Stimulated activated CD4-positive, alpha-beta T cell treated with anti-CD3 and anti-CD28 coated beads, Interleukin-1b, Interleukin-23, amount 100 ng/mL, for 24 hours (primary cell): ENCODE results near the gene TRIM37.
"Not testable (repeated sequence)": the region's sequence is repeated elsewhere in the genome, so short reads cannot be mapped to it uniquely, and the experiment has no call there.

Experiments
- DNase-seq, 4 experiments: peaks; one replicate each; pipeline ENCODE4 v3.0.0-alpha.2; 2020; ENCODE audit warnings: low read depth in 4 of 4, low spot score in 1 of 4

TRIM37 gene

GRCh38 chr17:59106463-59107305, at the start of gene TRIM37:
Gene TRIM37 (minus strand): TSS chr17:59106880. CDS start chr17:59106461, 419 bp downstream.
- DNase-seq: peak; percentile 94 to 98 (median 97)

DNA sequence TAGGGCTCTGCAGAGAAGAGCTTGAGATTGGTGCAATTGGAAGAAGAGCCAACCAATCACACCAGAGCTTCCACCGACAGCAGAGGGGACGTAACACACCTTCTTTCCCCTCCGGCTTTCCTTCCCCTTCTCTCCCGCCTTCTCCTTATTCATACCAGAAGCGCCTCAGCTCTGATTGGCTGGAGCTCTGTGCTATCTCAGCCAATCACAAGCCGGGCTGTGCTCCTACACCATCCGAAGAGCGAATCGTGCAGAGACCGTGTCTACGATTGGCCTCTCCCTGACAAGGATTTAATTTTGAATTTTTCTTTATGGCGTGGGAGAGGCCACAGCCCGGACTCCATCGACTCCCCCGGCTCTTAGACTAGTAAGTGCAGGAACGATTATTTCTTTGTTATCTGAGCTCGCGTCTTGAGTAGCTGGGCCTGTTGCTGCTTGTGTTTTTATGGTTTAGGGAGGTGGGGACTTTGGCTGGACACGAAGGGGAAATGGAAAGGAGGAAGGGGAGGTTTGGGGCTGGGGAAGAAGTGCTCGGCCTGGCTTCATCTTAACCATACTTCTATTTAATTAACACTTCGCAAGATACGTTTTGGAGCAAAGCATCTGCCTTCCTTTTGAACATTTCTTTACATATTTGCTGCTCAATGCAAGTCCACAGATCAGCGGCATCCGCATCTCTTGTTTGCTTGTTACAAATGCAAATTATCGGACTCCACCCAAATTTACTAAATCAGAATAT, 48.9 kb upstream of the TRIM37 start, which contains the start of gene PRR11:
PRR11 (plus strand) TSS at position 308 of the 739 bp plus-strand sequence. CDS start 14,007 bp downstream, outside the sequence.
- peak; percentile 65 to 84 (median 74) for DNase-seq

- DNase-seq: peak; percentile 74 to 94 (median 92)
These were observed 48.2 kb upstream of the TRIM37 start, which contains the start of gene SKA2 for GRCh38 chr17:59154721-59155438. Gene SKA2 (minus strand): TSS chr17:59155186. CDS start chr17:59155163, 23 bp downstream.

- DNase-seq: peak in 3 of 4 experiments; percentile 7 to 30 (median 7)
These were observed 47.6 kb upstream of the TRIM37 start for GRCh38 chr17:59154292-59154720.

DNA sequence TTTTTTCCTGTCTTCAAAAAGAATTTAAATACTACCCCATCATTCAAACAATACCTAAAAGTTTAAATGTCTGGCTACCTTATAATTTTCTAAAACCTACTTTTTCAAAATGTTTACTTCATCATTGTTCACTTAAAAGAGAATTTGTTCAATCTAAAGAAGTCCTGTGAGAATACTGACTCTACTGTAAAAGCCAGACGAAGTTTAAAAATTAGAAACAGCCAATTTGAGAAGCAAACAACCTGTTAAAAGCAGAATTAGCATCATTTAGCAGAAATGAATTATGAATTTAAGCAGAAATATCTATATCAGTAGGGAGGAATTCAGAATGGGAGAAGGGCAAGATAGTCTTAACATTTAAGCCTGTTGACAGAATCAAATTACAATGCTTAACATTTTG, 46.2 kb upstream of the TRIM37 start:
- no peak for DNase-seq

DNA sequence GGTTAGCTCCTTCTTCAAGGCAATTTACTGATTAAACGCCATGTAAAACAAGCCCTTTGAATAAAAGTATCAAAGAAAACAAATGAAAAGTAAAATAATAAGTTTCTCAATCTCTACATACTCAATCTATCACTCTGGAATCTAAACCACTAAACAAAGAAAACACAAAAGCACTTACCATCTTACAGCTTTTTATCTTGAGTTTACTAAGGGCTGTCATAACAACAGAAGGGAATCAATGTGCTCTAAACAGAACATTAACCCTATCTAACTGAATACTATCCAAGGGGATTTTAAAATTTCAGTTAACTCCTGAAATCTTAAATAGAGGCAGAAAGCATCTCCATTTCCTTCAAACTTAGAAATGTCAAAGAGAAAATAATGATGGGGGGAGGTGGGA, 44.9 kb upstream of the TRIM37 start:
- no peak for DNase-seq

DNA sequence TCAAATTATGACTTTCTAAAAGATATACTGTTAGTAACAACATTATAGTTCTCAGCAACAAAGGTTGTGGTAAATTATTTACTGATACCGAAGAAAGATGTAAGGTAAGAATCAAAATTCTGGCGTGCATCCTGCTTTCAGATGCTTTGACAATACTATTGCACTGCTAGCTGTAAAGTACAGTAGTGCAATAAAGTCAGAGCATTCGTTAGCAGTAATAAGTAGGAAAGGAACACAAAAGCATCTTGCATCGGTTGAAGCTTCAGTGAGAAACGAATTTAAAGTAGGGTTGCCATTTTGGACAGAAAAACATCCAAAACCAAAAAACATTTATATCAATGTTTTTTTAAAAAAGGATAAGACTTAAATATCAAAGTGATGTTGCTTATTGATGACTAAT, 44.3 kb upstream of the TRIM37 start:
- no peak for DNase-seq

- DNase-seq: no peak
These were observed 43.3 kb upstream of the TRIM37 start for GRCh38 chr17:59149841-59150511.

GRCh38 chr17:59149051-59149450, 42.4 kb upstream of the TRIM37 start:
- DNase-seq: no peak

- DNase-seq: no peak
These were observed 39.0 kb upstream of the TRIM37 start for GRCh38 chr17:59145571-59146096.

- DNase-seq: no peak
These were observed 35.2 kb upstream of the TRIM37 start for GRCh38 chr17:59141860-59142259.

DNA sequence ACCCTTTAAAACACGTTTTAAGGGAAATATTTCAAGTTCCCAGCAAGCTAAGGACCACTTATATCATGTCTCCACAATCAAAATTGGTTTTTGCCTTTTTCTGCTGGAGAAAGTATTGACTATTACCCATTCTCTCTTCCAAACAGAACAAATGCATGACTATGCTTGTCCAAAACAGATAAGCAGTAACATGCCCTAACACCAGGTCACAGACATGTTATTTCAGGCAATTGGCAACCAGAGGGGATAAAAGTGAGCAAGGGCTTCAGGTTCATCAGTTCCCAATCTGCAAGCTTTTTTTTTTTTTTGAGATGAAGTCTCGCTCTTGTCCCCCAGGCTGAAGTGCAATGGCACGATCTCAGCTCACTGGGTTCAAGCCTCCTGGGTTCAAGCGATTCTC, 33.3 kb upstream of the TRIM37 start:
- no peak for DNase-seq

DNA sequence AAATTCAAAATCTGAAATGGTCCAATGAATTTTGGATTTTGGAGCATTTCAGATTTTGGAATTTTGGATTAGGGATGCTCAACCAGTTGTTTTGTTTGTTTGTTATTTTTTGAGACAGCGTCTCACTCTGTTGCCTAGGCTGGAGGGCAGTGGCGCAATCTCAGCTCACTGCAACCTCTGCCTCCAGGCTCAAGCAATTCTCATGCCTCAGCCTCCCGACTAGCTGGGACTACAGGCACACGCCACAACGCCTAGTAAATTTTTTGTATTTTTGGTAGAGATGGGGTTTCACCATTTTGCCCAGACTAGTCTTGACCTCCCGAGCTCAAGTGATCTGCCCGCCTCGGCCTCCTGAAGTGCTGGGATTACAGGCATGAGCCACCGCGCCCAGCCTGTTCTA, 31.7 kb upstream of the TRIM37 start:
- DNase-seq: not testable (repeated sequence)

- DNase-seq: no peak
These were observed 24.5 kb upstream of the TRIM37 start for GRCh38 chr17:59131131-59131530.

DNA sequence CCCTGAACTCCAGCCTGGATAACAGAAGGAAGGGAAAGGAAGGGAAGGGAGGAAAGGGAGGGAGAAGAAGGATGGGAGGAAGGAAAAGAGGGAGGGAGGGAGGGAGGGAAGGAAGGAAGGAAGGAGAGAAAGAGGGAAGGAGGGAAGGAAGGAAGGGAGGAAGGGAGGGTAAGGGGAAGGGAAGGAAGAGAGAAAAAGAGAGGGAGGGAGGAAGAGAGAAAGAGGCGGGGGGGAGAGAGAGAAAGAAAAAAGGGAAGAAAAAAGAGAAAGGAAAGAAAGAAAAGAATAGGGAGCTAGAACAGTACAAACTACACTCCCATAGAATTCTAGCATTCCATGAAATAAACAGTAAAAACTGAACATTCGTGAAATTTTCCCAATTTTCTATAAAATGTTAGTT, 23.1 kb upstream of the TRIM37 start:
- no peak for DNase-seq

DNA sequence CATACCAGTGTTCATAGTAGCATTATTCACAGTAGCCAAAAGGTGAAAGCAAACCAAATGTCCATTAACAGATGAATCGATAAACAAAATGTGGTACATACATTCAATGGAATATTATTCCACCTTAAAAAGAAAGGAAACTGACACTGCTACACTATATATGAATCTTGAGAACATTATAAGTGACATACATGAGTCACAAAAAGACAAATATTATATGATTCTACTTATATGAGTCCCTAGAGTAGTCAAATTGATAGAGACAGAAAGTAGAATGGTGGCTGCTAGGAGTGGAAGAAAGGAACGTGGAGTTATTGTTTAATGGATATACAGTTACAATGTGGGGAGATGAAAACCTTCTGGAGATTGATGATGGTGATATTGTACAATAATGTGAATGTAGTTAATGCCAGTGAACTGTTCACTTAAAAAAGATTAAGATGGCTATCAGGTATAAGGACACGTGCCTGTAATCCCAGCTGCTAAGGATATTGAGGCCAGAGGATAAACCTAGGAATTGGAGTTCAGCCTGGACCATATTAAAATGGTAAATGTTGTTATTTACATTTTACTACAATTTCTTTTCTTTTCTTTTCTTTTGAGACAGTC, 20.2 kb upstream of the TRIM37 start:
- no peak for DNase-seq

DNA sequence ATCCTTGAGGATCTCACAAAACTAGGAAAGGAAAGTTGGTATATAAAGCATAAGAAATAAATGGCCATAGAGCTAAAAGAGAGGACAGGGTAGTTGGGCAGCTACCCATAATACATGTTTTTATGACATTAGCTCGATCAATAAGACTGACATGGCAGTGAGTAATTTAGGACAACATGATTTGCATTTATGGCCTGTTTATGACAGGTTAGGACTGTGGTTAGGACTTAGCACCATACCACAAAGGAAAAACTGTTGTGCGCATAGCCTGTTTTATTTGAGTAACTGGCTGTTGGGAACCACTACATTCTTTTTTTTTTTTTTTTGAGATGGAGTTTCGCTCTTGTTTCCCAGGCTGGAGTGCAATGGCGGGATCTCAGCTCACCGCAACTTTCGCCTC, 18.0 kb upstream of the TRIM37 start:
- no peak for DNase-seq

DNA sequence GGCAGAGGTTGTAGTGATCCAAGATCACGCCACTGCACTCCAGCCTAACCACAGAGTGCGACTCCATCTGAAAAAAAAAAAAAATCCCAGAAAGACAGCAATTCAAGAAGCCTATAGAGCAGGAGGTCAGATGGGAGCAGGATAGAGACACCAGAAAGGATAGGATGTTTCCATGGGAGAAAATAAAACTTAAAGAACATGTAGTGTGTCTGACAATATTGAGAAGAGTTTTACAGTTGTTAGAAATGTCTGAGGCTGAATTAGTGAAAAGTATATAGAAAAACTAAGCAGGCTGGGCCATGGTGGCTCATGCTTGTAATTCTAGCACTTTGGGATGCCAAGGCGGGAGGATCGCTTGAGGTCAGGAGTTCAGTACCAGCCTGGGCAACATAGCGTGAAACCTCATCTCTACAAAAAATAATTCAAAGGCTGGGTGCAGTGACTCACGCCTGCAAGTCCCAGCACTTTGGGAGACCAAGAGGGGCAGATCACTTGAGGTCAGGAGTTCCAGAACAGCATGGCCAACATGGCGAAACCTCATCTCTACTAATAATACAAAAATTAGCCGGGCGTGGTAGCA, 15.3 kb upstream of the TRIM37 start:
- no peak for DNase-seq

- no peak for DNase-seq
These were observed 8.8 kb upstream of the TRIM37 start for GRCh38 chr17:59115474-59115873.

DNA sequence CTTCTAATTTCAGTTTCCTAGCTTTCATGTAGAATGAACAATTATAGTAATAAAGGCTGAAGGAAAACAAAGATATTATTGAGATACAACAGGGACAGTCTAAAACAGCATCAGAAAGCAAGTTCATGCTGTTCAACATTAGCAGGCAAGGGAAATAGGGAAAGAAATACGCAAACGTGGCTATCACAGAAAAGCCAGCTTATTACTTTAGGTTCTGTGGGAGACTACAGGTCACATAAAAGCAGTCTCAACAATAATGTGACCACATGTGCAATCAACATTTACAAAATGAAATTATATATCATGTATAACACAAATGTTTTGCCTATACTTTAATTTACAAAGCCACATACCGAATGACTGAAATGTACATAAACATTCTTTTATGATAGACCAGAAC, 4.9 kb upstream of the TRIM37 start:
- no peak for DNase-seq
